HG02885 (cell line): Measurements from ENCODE around the gene SLIT3.
"Not testable (repeated sequence)": the region's sequence is repeated elsewhere in the genome, so short reads cannot be mapped to it uniquely, and the experiment has no call there.

ENCODE experiments used
- ATAC-seq: cut with Tn5 transposase; IDR thresholded peaks from one replicate; pipeline ENCODE4 v1.9.1; 2021; ENCODE audit warnings: mild to moderate bottlenecking; ENCODE audit not compliant: unreplicated experiment, poor library complexity

The SLIT3 gene

GRCh38 chr5:169152453-169152852, 148.5 kb downstream of the SLIT3 start:
- ATAC-seq = no peak

DNA sequence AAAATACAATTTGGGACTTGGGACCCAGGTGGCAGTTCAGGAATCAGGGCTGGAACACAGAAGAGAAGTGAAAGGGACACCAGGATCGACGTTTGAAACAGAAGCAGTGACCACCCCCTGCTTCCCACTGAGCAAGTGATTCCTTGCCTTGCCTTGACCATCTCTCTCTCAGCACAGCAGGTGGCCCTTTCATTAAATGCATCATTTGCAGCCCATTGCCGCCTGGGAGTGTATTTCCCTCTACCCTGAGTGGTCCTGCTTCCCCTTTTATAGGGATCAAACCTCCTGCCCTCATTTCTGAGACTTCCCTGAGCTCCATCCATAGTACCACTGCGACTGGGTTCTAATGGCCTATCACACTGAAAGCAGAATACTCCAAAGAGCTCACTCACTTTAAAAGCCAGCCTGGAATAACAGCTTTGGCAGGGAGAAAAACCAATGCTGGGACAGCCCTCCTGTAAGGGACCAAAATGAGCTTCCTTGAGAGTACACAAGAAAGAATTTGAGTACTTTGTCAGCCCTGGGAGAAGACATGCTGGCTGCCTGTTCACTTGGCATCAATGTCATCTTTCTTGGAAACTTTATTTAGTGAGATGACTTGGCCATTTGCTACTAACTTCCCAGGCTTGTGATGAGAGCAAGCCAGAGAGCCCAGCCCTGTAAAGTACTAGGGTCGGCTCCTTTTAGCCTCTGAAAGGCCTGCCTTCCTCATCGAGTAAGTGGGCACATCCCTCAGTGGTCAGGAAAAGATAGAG, 149.7 kb downstream of the SLIT3 start:
- no peak for ATAC-seq

DNA sequence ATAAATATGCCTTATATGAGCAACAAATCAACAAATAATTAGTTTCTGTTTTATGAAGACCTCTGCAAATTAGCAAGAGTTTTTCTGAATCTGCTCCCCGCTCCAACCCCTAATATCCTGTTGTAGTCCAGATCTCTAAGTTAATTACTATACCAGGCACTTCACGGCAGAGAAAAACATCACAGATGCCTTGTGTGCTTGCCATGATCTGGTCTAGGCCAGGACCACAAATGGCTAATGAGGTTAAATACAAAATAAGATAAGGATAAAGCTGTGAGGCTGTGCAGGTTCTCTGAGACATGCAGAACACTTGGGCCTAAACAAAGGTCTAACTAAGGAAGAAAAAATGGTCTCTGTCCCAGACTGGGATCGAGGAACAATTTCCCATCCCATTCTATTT, 150.8 kb downstream of the SLIT3 start:
- ATAC-seq = no peak

GRCh38 chr5:169149317-169149716, 151.6 kb downstream of the SLIT3 start:
- no peak for ATAC-seq

- ATAC-seq = no peak
Measured at GRCh38 chr5:169148138-169148740, 152.7 kb downstream of the SLIT3 start.

GRCh38 chr5:169147534-169147933, 153.4 kb downstream of the SLIT3 start:
- ATAC-seq = no peak

- ATAC-seq = no peak
Measured at GRCh38 chr5:169146158-169146557, 154.8 kb downstream of the SLIT3 start.

DNA sequence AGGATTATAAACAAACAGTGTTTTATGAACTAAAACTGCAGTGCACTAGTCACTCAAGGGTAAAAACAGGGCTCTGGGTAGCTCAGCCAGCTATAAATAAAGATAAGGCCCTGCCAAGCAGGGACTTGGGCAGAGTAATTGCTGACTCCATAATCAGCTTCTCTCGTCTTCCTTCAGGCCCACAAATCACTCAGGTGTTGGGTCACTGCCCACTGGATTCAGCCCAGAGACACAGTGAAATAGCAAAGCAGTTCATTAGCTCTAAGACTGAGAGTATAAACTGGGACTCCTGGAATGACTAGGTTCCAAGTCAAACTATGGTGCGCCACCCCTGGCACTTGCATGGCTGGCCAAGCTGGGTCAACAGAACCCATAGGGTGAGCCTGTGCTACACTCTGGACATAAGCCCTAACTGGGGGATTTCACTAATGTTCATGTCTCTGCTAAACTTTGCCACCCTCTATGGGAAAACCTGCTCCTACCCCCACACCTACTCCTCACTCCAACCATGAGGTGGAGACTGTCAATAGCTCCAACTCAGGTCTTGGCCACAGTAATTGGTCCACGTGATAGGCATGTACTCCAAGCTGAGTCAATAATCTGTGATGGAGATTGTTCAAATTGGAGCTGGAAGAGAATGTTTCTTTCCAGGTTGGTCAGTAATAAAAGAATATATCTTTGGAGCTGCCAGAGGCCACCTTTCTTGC, 158.5 kb downstream of the SLIT3 start:
- ATAC-seq = no peak

DNA sequence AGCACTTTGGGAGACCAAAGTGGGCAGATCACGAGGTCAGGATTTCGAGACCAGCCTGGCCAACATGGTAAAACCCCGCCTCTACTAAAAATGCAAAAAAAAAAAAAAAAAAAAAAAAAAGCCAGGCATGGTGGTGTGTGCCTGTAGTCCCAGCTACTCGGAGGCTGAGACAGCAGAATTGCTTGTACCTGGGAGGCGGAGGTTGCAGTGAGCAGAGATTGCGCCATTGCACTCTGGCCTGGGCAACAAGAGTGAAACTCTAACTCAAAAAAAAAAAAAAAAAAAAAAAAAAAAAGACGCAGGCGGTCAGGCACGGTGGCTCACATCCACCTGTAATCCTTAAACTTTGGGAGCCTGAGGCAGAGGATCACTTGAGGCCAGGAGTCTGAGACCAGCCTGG, 160.7 kb downstream of the SLIT3 start:
- not testable (repeated sequence) for ATAC-seq

GRCh38 chr5:169139480-169140050, 161.4 kb downstream of the SLIT3 start:
- ATAC-seq = no peak

DNA sequence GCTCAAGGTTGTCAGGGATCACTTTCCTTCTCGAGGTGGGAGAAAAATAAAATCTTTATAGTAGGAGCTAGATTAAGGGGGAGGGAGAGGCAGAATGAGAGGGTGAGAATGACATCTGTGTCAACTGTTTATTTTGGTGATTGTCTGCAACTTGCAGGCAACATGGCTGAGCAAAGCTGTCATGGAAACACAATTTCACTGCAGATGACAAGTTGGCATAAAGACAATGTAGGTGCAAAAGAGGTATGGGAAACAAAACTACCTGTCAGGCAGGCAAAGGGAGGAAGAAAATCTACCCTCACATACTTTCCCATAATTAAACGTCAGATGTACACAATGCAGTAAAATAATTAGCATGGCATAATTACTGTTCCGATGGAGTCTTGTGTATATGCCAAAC, 167.4 kb downstream of the SLIT3 start:
- no peak for ATAC-seq

- ATAC-seq = no peak
Measured at GRCh38 chr5:169132302-169132660, 168.7 kb downstream of the SLIT3 start.

DNA sequence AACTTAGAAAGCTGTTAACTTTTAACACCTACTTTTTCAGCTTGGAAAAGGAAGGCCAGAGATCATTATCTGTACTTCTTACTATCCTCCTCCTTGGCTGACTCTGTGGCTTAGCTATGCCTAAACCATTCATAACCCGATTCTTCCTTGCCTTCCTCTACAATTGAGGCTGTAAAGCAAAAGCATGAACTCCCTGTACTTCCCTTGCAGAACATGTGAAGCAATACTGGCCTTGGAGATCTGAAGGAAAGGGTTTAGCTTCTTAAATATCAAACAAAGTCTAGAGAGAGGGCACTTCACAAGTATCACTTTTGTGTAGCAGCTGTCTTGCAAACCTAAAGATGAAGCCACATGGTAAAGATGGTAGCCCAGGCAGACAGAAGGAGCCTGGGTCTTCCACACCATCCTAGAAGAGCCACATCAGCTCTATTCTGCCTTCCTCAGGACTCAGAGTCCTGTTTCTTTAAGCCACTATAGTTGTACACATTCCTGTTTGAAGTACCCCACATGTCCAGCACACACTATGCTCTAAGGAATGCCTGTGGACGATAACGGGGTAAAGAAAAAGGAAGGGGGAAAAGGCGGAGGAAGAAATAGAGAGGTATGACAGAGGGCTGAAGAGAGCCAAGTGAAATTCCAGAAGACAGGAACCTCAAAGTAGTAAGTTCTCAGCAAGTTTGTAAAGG, 169.2 kb downstream of the SLIT3 start:
- no peak for ATAC-seq

- ATAC-seq = no peak
Measured at GRCh38 chr5:169128679-169129078, 172.3 kb downstream of the SLIT3 start.

DNA sequence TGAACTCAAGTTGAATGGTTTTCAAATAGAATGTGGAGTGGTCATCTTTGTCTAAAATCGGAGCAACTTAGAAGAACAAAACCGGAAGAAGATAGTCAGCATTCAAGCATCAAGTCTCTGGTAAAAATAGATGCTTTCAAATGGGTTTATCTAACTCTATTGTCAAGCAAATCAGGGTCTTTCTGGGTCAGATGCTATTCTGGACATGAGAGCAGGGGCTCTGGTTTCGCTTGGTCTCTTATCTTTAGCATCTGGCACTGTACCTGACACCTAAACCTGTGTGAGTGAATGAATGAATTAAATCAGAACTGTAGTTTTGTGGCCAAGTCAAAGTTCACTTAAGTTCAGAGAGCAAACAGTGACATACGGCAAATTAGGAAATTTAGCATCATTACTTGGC, 173.5 kb downstream of the SLIT3 start:
- no peak for ATAC-seq

- ATAC-seq = no peak
Measured at GRCh38 chr5:169126481-169127021, 174.4 kb downstream of the SLIT3 start.

DNA sequence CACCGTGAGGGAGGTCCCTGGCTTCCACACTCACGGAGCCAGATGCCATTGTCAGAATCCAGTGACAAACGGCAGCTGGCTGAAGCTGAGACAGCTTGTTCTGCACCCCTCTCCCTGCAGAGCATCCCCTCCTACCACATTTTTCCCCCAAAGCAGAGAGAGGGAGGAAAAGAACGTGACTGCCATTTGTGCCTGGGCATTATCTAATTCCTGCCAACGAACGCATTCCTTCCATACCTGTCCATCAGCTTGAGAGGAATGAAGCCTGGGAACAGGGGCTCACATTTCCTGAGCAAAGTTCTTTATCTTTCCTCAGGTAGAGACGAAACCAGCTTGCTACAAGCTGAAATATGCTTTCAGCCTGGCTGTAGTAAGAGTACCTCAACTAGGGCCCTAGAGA, 175.4 kb downstream of the SLIT3 start:
- no peak for ATAC-seq

DNA sequence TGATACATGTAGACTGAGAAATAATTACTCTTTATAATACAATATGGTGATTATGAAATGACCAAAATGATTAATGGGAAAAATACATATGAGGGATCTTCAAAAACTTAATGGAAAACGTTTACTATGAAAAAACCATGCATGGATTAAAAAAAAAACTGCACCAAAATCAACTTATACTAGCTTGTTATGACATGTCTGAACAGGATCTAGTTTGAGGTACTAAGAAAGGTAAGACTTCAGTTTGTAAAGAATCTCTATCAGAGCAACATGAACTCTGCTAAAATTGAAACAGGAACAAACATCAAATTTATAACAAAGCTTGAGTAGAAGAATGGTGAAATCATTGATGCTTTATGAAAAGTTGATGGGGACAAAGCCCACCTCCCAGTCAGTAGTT, 178.0 kb downstream of the SLIT3 start:
- ATAC-seq = no peak

GRCh38 chr5:169121630-169122420, 179.1 kb downstream of the SLIT3 start:
- no peak for ATAC-seq
